K562 (cell line): ENCODE results near the gene SAMD11. TPM values are rescaled to one million over a fixed set of nuclear protein-coding genes. Genes with fewer than 3 reads are reported as not detected.

Experiments
- ATAC-seq: fragments of 200-7000 bp; cut with Tn5 transposase; 3 replicates; pipeline ENCODE4 v1.9.1; 2020; ENCODE audit warnings: moderate library complexity
- BruUV-seq: library from RNA; stranded (reverse); fragments of 400-500 nt; replicated peaks from 2 replicates; lab custom pipeline; 2021; lab: Mats Ljungman, UMichigan
- CTCF ChIA-PET: fragments of 300-600 bp; formaldehyde crosslinking; extraction: SDS; loops from one replicate; lab custom pipeline; 2021; ENCODE audit warnings: low intra/inter-chr PET ratio; lab: Yijun Ruan, JAX
- POLR2A ChIA-PET: fragments of 300-600, 350-650 bp; sonication (Branson Sonifier 250); formaldehyde crosslinking; extraction: SDS; loops from one replicate; lab custom pipeline; 2021; ENCODE audit warnings: antibody characterized with exemption, inconsistent platforms; lab: Yijun Ruan, JAX
- DNase-seq, 4 experiments: peaks; one replicate each; pipeline versions ENCODE4 v3.0.0 to v3.0.0-alpha.2; 2011 to 2018; ENCODE audit warnings: low spot score in 3 of 4, mixed read lengths in 3 of 4; ENCODE audit errors: extremely low read depth in 1 of 4
- FAIRE-seq: peaks from 2 replicates; lab custom pipeline; 2011; peaks lifted over from hg19 to GRCh38; lab: Jason Lieb, UNC
- H2AFZ ChIP-seq: 2 replicates; pipeline ENCODE4 v1.6.0; 2011; ENCODE audit warnings: low read depth, low read length, control low read depth, inconsistent platforms
- H3K27ac ChIP-seq: fragments of 200-600 bp; 3 replicates; pipeline ENCODE4 v1.8.0; 2011; ENCODE audit warnings: low read depth, mild to moderate bottlenecking, control low read depth, inconsistent platforms, low read length, moderate library complexity, mixed read lengths; ENCODE audit errors: extremely low read depth
- H3K27me3 ChIP-seq, 2 experiments: fragments of 300-600 bp in 1 of 2; 2 replicates in 1 of 2; 3 replicates in 1 of 2; pipeline versions ENCODE4 v1.6.0 to v1.8.0; 2011; ENCODE audit warnings: inconsistent platforms in 2 of 2, low read length in 2 of 2, mild to moderate bottlenecking in 1 of 2, mixed read lengths in 1 of 2, moderate library complexity in 1 of 2; ENCODE audit not compliant: control insufficient read depth in 2 of 2, insufficient read depth in 2 of 2
- H3K36me3 ChIP-seq: fragments of 300-600 bp; 3 replicates; pipeline ENCODE4 v1.8.0; 2011; ENCODE audit warnings: mild to moderate bottlenecking, low read length, inconsistent platforms; ENCODE audit not compliant: control insufficient read depth, insufficient read depth
- H3K4me1 ChIP-seq, 2 experiments: fragments of 200-600 bp in 1 of 2; replicated peaks in 1 of 2; 2 replicates in 1 of 2; 3 replicates in 1 of 2; pipeline versions ENCODE4 v1.5.1 to v1.8.0; 2011; ENCODE audit warnings: inconsistent platforms in 2 of 2, low read length in 2 of 2, mild to moderate bottlenecking in 1 of 2, mixed read lengths in 1 of 2, moderate library complexity in 1 of 2; ENCODE audit not compliant: control insufficient read depth in 2 of 2, insufficient read depth in 2 of 2
- H3K4me2 ChIP-seq: 2 replicates; pipeline ENCODE4 v1.6.1; 2011; ENCODE audit warnings: low read length, control low read depth, inconsistent platforms, mixed read lengths; ENCODE audit not compliant: insufficient read depth
- H3K4me3 ChIP-seq: fragments of 200-600 bp; sonication (generic), shearing (Covaris generic); 2 replicates; pipeline ENCODE4 v1.5.1; 2016; ENCODE audit warnings: control low read depth, inconsistent platforms
- H3K79me2 ChIP-seq: fragments of 200-600 bp; 3 replicates; pipeline ENCODE4 v1.8.0; 2011; ENCODE audit warnings: low read length, inconsistent platforms; ENCODE audit not compliant: control insufficient read depth, insufficient read depth
- H3K9ac ChIP-seq, 2 experiments: 2 replicates each; pipeline versions ENCODE4 v1.6.0 to v1.6.1; 2011; ENCODE audit warnings: low read depth in 2 of 2, low read length in 2 of 2, control low read depth in 1 of 2, inconsistent platforms in 1 of 2, mild to moderate bottlenecking in 1 of 2, mixed read lengths in 1 of 2; ENCODE audit not compliant: insufficient read depth in 1 of 2
- H3K9me1 ChIP-seq: one replicate; pipeline ENCODE4 v1.6.0; 2011; ENCODE audit warnings: inconsistent platforms, mild to moderate bottlenecking, low read length, moderate library complexity; ENCODE audit not compliant: control insufficient read depth, insufficient read depth
- H3K9me3 ChIP-seq: replicated peaks from 2 replicates; pipeline ENCODE4 v1.5.1; 2011; ENCODE audit warnings: low read depth, low read length, inconsistent platforms; ENCODE audit not compliant: control insufficient read depth, insufficient read depth
- H4K20me1 ChIP-seq: replicated peaks from 2 replicates; pipeline ENCODE4 v1.6.1; 2011; ENCODE audit warnings: low read length, inconsistent platforms, mixed read lengths; ENCODE audit not compliant: control insufficient read depth, insufficient read depth
- IRF9 ChIP-seq: fragments of 450-650 bp; IDR thresholded peaks from 2 replicates; pipeline ENCODE4 v1.6.1; 2016; ENCODE audit warnings: missing biosample characterization, missing genetic modification characterization
- ZNF274 ChIP-seq: IDR thresholded peaks from 2 replicates; pipeline ENCODE4 v1.6.1; 2011; ENCODE audit warnings: low read depth, mild to moderate bottlenecking, low read length, moderate library complexity, borderline replicate concordance
- WGBS: fragments of 100-300 bp; shearing (Covaris generic); methylation state at CpG from one replicate; pipeline ENCODE4 v1.1.6; 2016; ENCODE audit warnings: low coverage, mixed read lengths; ENCODE audit not compliant: insufficient coverage; ENCODE audit errors: missing lambda C conversion rate; 5-methylcytosine and 5-hydroxymethylcytosine counted together
- in situ Hi-C: fragments of 300-500 bp; cut with MboI; formaldehyde crosslinking; loops from 4 replicates; pipeline ENCODE4 v1.15.0; 2018; ENCODE audit warnings: inconsistent platforms, mixed read lengths
- intact Hi-C: fragments of 100-400 bp; cut with micrococcal nuclease; formaldehyde crosslinking; loops from 2 replicates; pipeline ENCODE4 v1.14.2; 2022
- polyA plus RNA-seq, 8 experiments: library from polyadenylated mRNA; depleted of rRNA in 4 of 8; stranded (reverse) in 5 of 8; unstranded in 3 of 8; fragments of >200 nt; fragmentation: Nextera tagmentation in 2 of 8; fragmentation: Illumina TruSeq in 1 of 8; extraction: Ambion mirVana in 2 of 8; extraction: Trizol in 1 of 8; gene quantifications; 2 replicates each; pipeline versions ENCODE4 v1.2.1 to v1.2.3, GENCODE V29; 2011 to 2014; ENCODE audit warnings: inconsistent platforms in 1 of 8, missing spikeins in 1 of 8
- total RNA-seq, 7 experiments: library from RNA; depleted of rRNA in 6 of 7; stranded (reverse); fragments of >200 nt in 6 of 7; fragmentation: Illumina TruSeq in 2 of 7; extraction: Trizol in 2 of 7; gene quantifications; 2 replicates each; pipeline versions ENCODE4 v1.2.1 to v1.2.3, GENCODE V29; 2011 to 2021; ENCODE audit warnings: low replicate concordance in 1 of 7
- TF ChIP-seq, protein P1 (sequence below): fragments of 250-450 bp; sonication (Bioruptor Pico); IDR thresholded peaks from 2 replicates; pipeline ENCODE4 v1.5.0; 2022; ENCODE audit warnings: mild to moderate bottlenecking

Gene SAMD11
- total and polyA plus RNA-seq, 9 of the 15 experiments (the other 6 are each of a cell fraction or from before 2014, with no cell fraction given): 0.07 to 0.82 (median 0.11) TPM; not detected in 2

GRCh38 chr1:967466-968343 is 44.0 kb downstream of the SAMD11 start:
- peaks cover 0 to 10% of the 10 kb centered on the region in 2 experiments; a peak in 2 of 5 replicates for H3K27me3 ChIP-seq
- TF ChIP-seq ZNF274: no peak
- no peak for TF ChIP-seq IRF9 (tag)
- TF ChIP-seq, protein P1, sequence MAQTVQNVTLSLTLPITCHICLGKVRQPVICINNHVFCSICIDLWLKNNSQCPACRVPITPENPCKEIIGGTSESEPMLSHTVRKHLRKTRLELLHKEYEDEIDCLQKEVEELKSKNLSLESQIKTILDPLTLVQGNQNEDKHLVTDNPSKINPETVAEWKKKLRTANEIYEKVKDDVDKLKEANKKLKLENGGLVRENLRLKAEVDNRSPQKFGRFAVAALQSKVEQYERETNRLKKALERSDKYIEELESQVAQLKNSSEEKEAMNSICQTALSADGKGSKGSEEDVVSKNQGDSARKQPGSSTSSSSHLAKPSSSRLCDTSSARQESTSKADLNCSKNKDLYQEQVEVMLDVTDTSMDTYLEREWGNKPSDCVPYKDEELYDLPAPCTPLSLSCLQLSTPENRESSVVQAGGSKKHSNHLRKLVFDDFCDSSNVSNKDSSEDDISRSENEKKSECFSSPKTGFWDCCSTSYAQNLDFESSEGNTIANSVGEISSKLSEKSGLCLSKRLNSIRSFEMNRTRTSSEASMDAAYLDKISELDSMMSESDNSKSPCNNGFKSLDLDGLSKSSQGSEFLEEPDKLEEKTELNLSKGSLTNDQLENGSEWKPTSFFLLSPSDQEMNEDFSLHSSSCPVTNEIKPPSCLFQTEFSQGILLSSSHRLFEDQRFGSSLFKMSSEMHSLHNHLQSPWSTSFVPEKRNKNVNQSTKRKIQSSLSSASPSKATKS (CRISPR knock-in tag): no peak
- ATAC-seq (no peak), DNase-seq (no peak), FAIRE-seq (no peak)
- CTCF ChIA-PET: no interaction called here
- H3K36me3 ChIP-seq: peaks cover 28% of the 10 kb centered on the region; the same call in 2 of the 3 replicates
- peak overlapping the region; percentile 29 to 64; a peak in 3 of 4 replicates for H3K9ac ChIP-seq
- in situ Hi-C loops: no loop called here
- BruUV-seq: no TSS peak
- H4K20me1 ChIP-seq: no peaks in the 10 kb centered on the region
- intact Hi-C loops: no loop called here
- H3K27ac ChIP-seq: no peak overlapping the region
- H3K9me1 ChIP-seq: no peaks in the 10 kb centered on the region
- POLR2A ChIA-PET: interaction anchor here (0.6 to 1.8 kb wide), 9 partner anchors 8 to 38 kb away, joined by 3 to 10 read pairs (median 3); no protein-coding TSS in a partner anchor
- peaks cover 14 to 70% of the 10 kb centered on the region in 2 experiments; a peak in 4 of 5 replicates for H3K4me1 ChIP-seq
- WGBS: 75% methylated on average over 19 of the region's 23 CpGs
- H3K9me3 ChIP-seq: peaks cover 6% of the 10 kb centered on the region
- no peaks in the 10 kb centered on the region for H3K79me2 ChIP-seq
- H2AFZ ChIP-seq: peak overlapping the region; percentile 98; the same call in 1 of the 2 replicates
- H3K4me3 ChIP-seq: no peak overlapping the region; the same call in 1 of the 2 replicates
- peak overlapping the region; percentile 94; the same call in 1 of the 2 replicates for H3K4me2 ChIP-seq
